Karpas-422 (cell line): ENCODE results near the gene TBC1D22A. TPM values are rescaled to one million over a fixed set of nuclear protein-coding genes. Genes with fewer than 3 reads are reported as not detected.

Experiments used
- DNase-seq: peaks from one replicate; pipeline ENCODE4 v3.0.0-alpha.2; 2015
- H2AFZ ChIP-seq: fragments of 200-600 bp; sonication (generic); 2 replicates; pipeline ENCODE4 v1.6.1; 2014; ENCODE audit warnings: antibody characterized with exemption, low read length, mixed read lengths
- H3K27ac ChIP-seq: fragments of 200-600 bp; sonication (generic); 2 replicates; pipeline ENCODE4 v1.5.1; 2014; ENCODE audit warnings: mild to moderate bottlenecking, low read length, moderate library complexity
- H3K27me3 ChIP-seq: fragments of 200-600 bp; sonication (generic); 2 replicates; pipeline ENCODE4 v1.6.1; 2014; ENCODE audit warnings: low read length, mixed read lengths
- H3K36me3 ChIP-seq: fragments of 200-600 bp; sonication (generic); 2 replicates; pipeline ENCODE4 v1.6.1; 2014; ENCODE audit warnings: low read length, mixed read lengths; ENCODE audit not compliant: insufficient read depth
- H3K4me1 ChIP-seq: fragments of 200-600 bp; sonication (generic); 2 replicates; pipeline ENCODE4 v1.6.1; 2014; ENCODE audit warnings: mild to moderate bottlenecking, low read length, mixed read lengths
- H3K4me2 ChIP-seq: fragments of 200-600 bp; sonication (generic); 2 replicates; pipeline ENCODE4 v1.6.1; 2014; ENCODE audit warnings: low read length, low read depth, mild to moderate bottlenecking; ENCODE audit not compliant: poor library complexity, severe bottlenecking
- H3K4me3 ChIP-seq: fragments of 200-600 bp; sonication (generic); 2 replicates; pipeline ENCODE4 v1.5.1; 2014; ENCODE audit warnings: mild to moderate bottlenecking, antibody characterized with exemption, low read length, mixed read lengths
- H3K79me2 ChIP-seq: fragments of 200-600 bp; sonication (generic); 2 replicates; pipeline ENCODE4 v1.6.1; 2014; ENCODE audit warnings: mild to moderate bottlenecking, low read length, mixed read lengths
- H3K9ac ChIP-seq: fragments of 200-600 bp; sonication (generic); 2 replicates; pipeline ENCODE4 v1.6.0; 2014; ENCODE audit warnings: low read length
- H3K9me2 ChIP-seq: fragments of 200-600 bp; sonication (generic), shearing (Covaris generic); replicated peaks from 2 replicates; pipeline ENCODE4 v1.6.0; 2014; ENCODE audit warnings: mild to moderate bottlenecking, low read length, moderate library complexity; ENCODE audit not compliant: insufficient read depth
- H3K9me3 ChIP-seq: fragments of 300-700, 200-600 bp; sonication (generic); 2 replicates; pipeline ENCODE4 v1.6.1; 2014; ENCODE audit warnings: low read length, mixed read lengths
- H4K20me1 ChIP-seq: fragments of 200-600 bp; sonication (generic); 2 replicates; pipeline ENCODE4 v1.6.1; 2014; ENCODE audit warnings: mild to moderate bottlenecking, antibody characterized with exemption, low read length, low read depth; ENCODE audit not compliant: insufficient read depth
- total RNA-seq: library from RNA; depleted of rRNA; stranded (reverse); fragments of >200 nt; shearing (Covaris generic); gene quantifications from 2 replicates; pipeline ENCODE4 v1.2.3, GENCODE V29; 2014; ENCODE audit warnings: low replicate concordance

Gene TBC1D22A
- total RNA-seq, 1 experiment from 2014 or later, result 27.7 TPM

- Histone ChIP-seq H3K4me1 (no peaks in the 10 kb centered on the region), H3K27me3 (no peaks in the 10 kb centered on the region), H3K79me2 (peaks cover 52% of the 10 kb centered on the region), H3K9me2 (no peaks in the 10 kb centered on the region), H3K4me2 (no peak overlapping the region), H3K9me3 (no peaks in the 10 kb centered on the region), H3K36me3 (no peaks in the 10 kb centered on the region; the same call in 1 of the 2 replicates), H3K9ac (no peak overlapping the region), H4K20me1 (0 out of 2 replicates have a peak, but pooled peaks cover 8% of the 10 kb centered on the region), H3K27ac (no peak overlapping the region), H3K4me3 (no peak overlapping the region), H2AFZ (no peak overlapping the region)
- no peak for DNase-seq
These were observed 208.1 kb downstream of the TBC1D22A start for GRCh38 chr22:46970411-46971098.

GRCh38 chr22:46971099-46971763 lies 208.8 kb downstream of the TBC1D22A start:
- H3K4me1 ChIP-seq, result no peaks in the 10 kb centered on the region
- no peak overlapping the region for H3K4me3 ChIP-seq
- H3K36me3 ChIP-seq, result no peaks in the 10 kb centered on the region; the same call in 1 of the 2 replicates
- H2AFZ ChIP-seq, result no peak overlapping the region
- DNase-seq, result no peak
- peaks cover 52% of the 10 kb centered on the region for H3K79me2 ChIP-seq
- H3K9ac ChIP-seq, result no peak overlapping the region
- H3K4me2 ChIP-seq, result no peak overlapping the region
- H3K27ac ChIP-seq, result no peak overlapping the region
- H3K27me3 ChIP-seq, result no peaks in the 10 kb centered on the region
- no peaks in the 10 kb centered on the region for H3K9me3 ChIP-seq
- 0 out of 2 replicates have a peak, but pooled peaks cover 6% of the 10 kb centered on the region for H4K20me1 ChIP-seq
- H3K9me2 ChIP-seq, result no peaks in the 10 kb centered on the region

GRCh38 chr22:46971764-46972125 lies 209.3 kb downstream of the TBC1D22A start:
- no peak overlapping the region for H3K4me3 ChIP-seq
- DNase-seq, result no peak
- no peaks in the 10 kb centered on the region for H3K9me3 ChIP-seq
- H2AFZ ChIP-seq, result no peak overlapping the region
- H3K9ac ChIP-seq, result no peak overlapping the region
- no peak overlapping the region for H3K27ac ChIP-seq
- H4K20me1 ChIP-seq, result 0 out of 2 replicates have a peak, but pooled peaks cover 6% of the 10 kb centered on the region
- no peaks in the 10 kb centered on the region for H3K4me1 ChIP-seq
- H3K27me3 ChIP-seq, result no peaks in the 10 kb centered on the region
- H3K79me2 ChIP-seq, result peaks cover 49% of the 10 kb centered on the region
- no peak overlapping the region for H3K4me2 ChIP-seq
- H3K9me2 ChIP-seq, result no peaks in the 10 kb centered on the region
- H3K36me3 ChIP-seq, result no peaks in the 10 kb centered on the region; the same call in 1 of the 2 replicates

- Histone ChIP-seq H3K36me3 (no peaks in the 10 kb centered on the region; the same call in 1 of the 2 replicates), H3K9ac (no peak overlapping the region), H3K27me3 (no peaks in the 10 kb centered on the region), H3K4me3 (no peak overlapping the region), H4K20me1 (0 out of 2 replicates have a peak, but pooled peaks cover 6% of the 10 kb centered on the region), H3K27ac (no peak overlapping the region), H3K4me2 (no peak overlapping the region), H3K4me1 (no peaks in the 10 kb centered on the region), H3K9me2 (no peaks in the 10 kb centered on the region), H3K79me2 (peaks cover 43% of the 10 kb centered on the region), H2AFZ (no peak overlapping the region), H3K9me3 (no peaks in the 10 kb centered on the region)
- DNase-seq, result no peak
These were observed 209.8 kb downstream of the TBC1D22A start for GRCh38 chr22:46972256-46972655.

- no peaks in the 10 kb centered on the region for H3K9me2 ChIP-seq
- DNase-seq, result no peak
- H3K4me1 ChIP-seq, result no peaks in the 10 kb centered on the region
- no peaks in the 10 kb centered on the region for H3K9me3 ChIP-seq
- H3K4me2 ChIP-seq, result no peak overlapping the region
- peaks cover 34% of the 10 kb centered on the region for H3K79me2 ChIP-seq
- no peaks in the 10 kb centered on the region for H3K27me3 ChIP-seq
- no peak overlapping the region for H3K4me3 ChIP-seq
- H3K9ac ChIP-seq, result no peak overlapping the region
- no peak overlapping the region for H3K27ac ChIP-seq
- no peak overlapping the region for H2AFZ ChIP-seq
- no peaks in the 10 kb centered on the region; the same call in 1 of the 2 replicates for H3K36me3 ChIP-seq
- no peaks in the 10 kb centered on the region for H4K20me1 ChIP-seq
These were observed 210.7 kb downstream of the TBC1D22A start for GRCh38 chr22:46972901-46973831.

- H3K79me2 ChIP-seq, result peaks cover 25% of the 10 kb centered on the region
- no peak overlapping the region for H3K27ac ChIP-seq
- no peaks in the 10 kb centered on the region for H3K4me1 ChIP-seq
- no peak overlapping the region for H3K4me2 ChIP-seq
- H3K9me2 ChIP-seq, result no peaks in the 10 kb centered on the region
- no peak for DNase-seq
- no peaks in the 10 kb centered on the region; the same call in 1 of the 2 replicates for H3K36me3 ChIP-seq
- no peak overlapping the region for H3K4me3 ChIP-seq
- H3K9me3 ChIP-seq, result no peaks in the 10 kb centered on the region
- H3K9ac ChIP-seq, result no peak overlapping the region
- H2AFZ ChIP-seq, result no peak overlapping the region
- no peaks in the 10 kb centered on the region for H3K27me3 ChIP-seq
- H4K20me1 ChIP-seq, result no peaks in the 10 kb centered on the region
These were observed 211.6 kb downstream of the TBC1D22A start for GRCh38 chr22:46974077-46974476.

- H3K4me2 ChIP-seq, result no peak overlapping the region
- peaks cover 21% of the 10 kb centered on the region for H3K79me2 ChIP-seq
- H3K9ac ChIP-seq, result no peak overlapping the region
- H3K9me3 ChIP-seq, result no peaks in the 10 kb centered on the region
- H3K27me3 ChIP-seq, result no peaks in the 10 kb centered on the region
- H2AFZ ChIP-seq, result no peak overlapping the region
- no peak overlapping the region for H3K4me3 ChIP-seq
- H4K20me1 ChIP-seq, result no peaks in the 10 kb centered on the region
- peaks cover 4% of the 10 kb centered on the region; the same call in 1 of the 2 replicates for H3K36me3 ChIP-seq
- DNase-seq, result no peak
- H3K27ac ChIP-seq, result no peak overlapping the region
- H3K9me2 ChIP-seq, result no peaks in the 10 kb centered on the region
- no peaks in the 10 kb centered on the region for H3K4me1 ChIP-seq
These were observed 212.5 kb downstream of the TBC1D22A start for GRCh38 chr22:46974631-46975585.
